Ishikawa (cell line): Measurements from ENCODE around the gene MRPS33.

Experiments used
- TAF1 ChIP-seq: IDR thresholded peaks from 2 replicates; pipeline ENCODE4 v1.6.1; 2012; ENCODE audit warnings: low read depth, mild to moderate bottlenecking
- YY1 ChIP-seq: IDR thresholded peaks from 2 replicates; pipeline ENCODE4 v1.6.1; 2012; ENCODE audit warnings: low read depth

DNA sequence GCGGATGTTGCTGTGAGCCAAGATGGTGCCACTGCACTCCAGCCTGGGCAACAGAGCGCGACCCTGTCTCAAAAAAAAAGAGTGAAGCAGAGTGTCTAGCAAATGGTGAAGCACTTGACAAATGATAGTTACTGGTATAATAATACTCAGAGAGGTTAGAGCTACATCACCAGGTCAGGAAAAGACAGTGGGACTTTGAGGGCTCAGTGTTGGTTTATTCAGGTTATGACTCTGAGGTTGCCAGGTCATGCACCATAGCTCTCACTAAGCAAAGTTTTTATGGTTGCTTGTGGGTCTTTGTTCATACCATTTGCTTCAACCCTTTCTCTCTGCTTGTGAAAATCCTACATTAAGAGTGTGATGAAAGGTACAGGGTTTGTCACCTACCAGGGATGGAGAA lies 13.6 kb downstream of the MRPS33 start:
- TF ChIP-seq TAF1, result no peak
- no peak for TF ChIP-seq YY1
